IgD-negative memory B cell (primary cell): ENCODE data around the gene PARP8. TPM values are rescaled to one million over a fixed set of nuclear protein-coding genes. Genes with fewer than 3 reads are reported as not detected.
"Not testable (repeated sequence)": the region's sequence is repeated elsewhere in the genome, so short reads cannot be mapped to it uniquely, and the experiment has no call there.

ENCODE experiments used
- H3K27ac Mint-ChIP-seq, 3 donors: one replicate each; pipeline ENCODE4 v1.8.0; 2020 to 2022; ENCODE audit warnings: mild to moderate bottlenecking in 3 of 3, mixed read lengths in 3 of 3, moderate library complexity in 1 of 3
- H3K27me3 Mint-ChIP-seq: one replicate; pipeline ENCODE4 v1.8.0; 2021; ENCODE audit warnings: mixed read lengths
- H3K36me3 Mint-ChIP-seq: one replicate; pipeline ENCODE4 v1.8.0; 2020; ENCODE audit warnings: mild to moderate bottlenecking, mixed read lengths
- H3K4me1 Mint-ChIP-seq, 3 donors: one replicate each; pipeline ENCODE4 v1.8.0; 2020 to 2022; ENCODE audit warnings: mixed read lengths in 3 of 3, mild to moderate bottlenecking in 1 of 3
- H3K4me3 Mint-ChIP-seq, 4 donors: one replicate each; pipeline ENCODE4 v1.8.0; 2020 to 2022; ENCODE audit warnings: mild to moderate bottlenecking in 4 of 4, mixed read lengths in 4 of 4, moderate library complexity in 3 of 4
- H3K9me3 Mint-ChIP-seq, 3 donors: one replicate each; pipeline ENCODE4 v1.8.0; 2020 to 2021; ENCODE audit warnings: mixed read lengths in 3 of 3, mild to moderate bottlenecking in 1 of 3
- polyA plus RNA-seq: library from polyadenylated mRNA; unstranded; fragments of 300-500 nt; fragmentation: Illumina TruSeq; gene quantifications from one replicate; pipeline ENCODE4 v1.2.3, GENCODE V29; 2021

The PARP8 gene
- polyA plus RNA-seq, 1 donor from 2014 or later, result 34.1 TPM

DNA sequence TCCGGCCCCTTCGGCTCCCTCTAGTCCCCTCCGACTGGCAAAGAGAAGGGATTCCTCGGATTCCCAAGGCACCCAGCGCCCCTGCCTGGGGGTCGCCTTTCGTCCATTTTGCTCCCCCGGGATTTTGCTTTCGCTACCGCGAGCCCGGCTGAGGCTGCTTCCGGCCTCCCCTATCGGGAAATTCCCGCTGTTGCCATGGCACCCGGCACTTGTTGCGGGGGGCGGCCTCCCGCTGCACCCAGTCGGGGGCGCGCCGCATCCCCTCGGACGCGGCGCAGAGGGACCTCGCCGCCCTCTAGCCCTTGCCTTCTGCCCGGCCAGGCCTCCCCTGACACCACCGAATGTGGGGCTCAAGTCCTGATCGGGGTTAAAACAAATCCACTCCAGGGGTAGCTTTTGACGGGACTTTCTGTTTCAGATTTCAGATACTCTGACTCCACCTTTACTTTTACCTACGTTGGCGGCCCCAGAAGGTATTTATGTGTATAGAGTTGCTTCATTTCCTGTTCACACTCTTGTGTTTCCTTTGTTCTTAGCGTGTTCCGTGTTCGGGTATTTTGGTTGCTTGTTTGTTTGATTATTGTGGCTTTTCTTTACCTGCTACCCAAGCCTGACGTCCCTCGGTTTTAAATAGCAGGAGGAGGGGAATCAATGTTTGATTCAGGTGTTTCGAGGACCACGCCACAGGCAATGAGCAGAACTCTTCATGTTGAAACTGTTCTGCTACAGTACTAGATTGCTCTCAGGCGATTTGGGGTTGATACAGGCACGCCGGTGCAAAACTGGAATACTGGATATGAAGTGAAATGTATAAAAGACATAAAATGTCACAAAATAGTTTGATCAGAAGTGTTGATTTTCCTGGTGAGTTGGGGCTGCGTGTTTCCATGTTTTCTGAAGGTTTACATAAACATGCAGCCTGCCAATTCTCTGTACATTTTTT is 1.5 kb downstream of the PARP8 start:
- Mint-ChIP-seq H3K4me3 (peak overlapping the region; percentile 89 to 96 (median 94)), H3K27ac (peak overlapping the region; percentile 97 to 99 (median 98)), H3K9me3 (peaks cover 0 to 2% (median 0%) of the 10 kb centered on the region in 3 donors), H3K4me1 (peaks cover 29 to 45% (median 35%) of the 10 kb centered on the region in 3 donors), H3K27me3 (no peaks in the 10 kb centered on the region), H3K36me3 (peaks cover 6% of the 10 kb centered on the region)

DNA sequence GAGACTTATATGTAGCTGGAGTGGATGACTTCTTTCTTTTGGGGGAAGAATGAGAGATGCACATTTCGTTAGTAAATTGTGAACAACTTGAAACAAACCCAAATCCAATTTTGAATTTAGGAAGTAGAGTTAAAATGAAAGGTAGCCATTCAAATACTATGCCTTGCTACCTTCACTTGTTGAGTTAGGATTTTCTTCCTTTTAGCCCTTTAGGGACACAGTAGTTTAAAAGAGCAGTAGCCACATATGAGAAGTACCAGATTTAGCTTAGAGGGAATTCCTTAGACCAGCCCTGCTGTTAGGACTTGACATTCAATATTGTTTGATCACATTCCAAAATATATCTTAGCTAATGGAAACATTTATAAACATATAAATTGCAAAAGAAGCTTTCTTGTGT is 2.2 kb downstream of the PARP8 start:
- Mint-ChIP-seq H3K4me3 (peak overlapping the region; percentile 89 to 96 (median 94)), H3K27ac (peak overlapping the region; percentile 97 to 99 (median 98)), H3K4me1 (peaks cover 29 to 48% (median 35%) of the 10 kb centered on the region in 3 donors)
- H3K27me3 Mint-ChIP-seq, H3K9me3 Mint-ChIP-seq, H3K36me3 Mint-ChIP-seq: not testable (repeated sequence)

DNA sequence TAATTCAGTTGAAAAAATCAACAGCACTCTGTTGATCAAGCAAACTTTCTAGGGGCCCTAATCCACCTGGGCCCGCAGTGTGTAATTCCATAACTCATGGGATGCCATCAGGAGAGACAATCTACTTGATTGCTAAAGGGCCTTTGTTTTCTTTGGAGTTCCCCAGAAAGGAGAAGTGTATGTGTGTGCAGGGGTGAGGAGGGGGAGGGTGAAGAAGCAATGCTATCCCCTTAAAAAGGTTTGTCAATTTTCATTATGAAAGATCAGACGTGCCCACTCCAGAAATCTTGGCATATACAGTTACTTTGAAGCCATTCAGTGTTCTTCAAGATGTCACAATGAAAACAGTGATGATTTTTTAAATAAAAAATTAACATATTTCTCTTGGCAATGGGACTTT is 6.2 kb downstream of the PARP8 start:
- H3K27ac Mint-ChIP-seq, result peak overlapping the region in 1 of 3 donors; percentile 18
- H3K4me1 Mint-ChIP-seq, result peaks cover 20 to 57% (median 50%) of the 10 kb centered on the region in 3 donors
- H3K9me3 Mint-ChIP-seq, result no peaks in the 10 kb centered on the region
- peak overlapping the region in 1 of 4 donors; percentile 45 for H3K4me3 Mint-ChIP-seq
- no peaks in the 10 kb centered on the region for H3K27me3 Mint-ChIP-seq
- H3K36me3 Mint-ChIP-seq, result peaks cover 4% of the 10 kb centered on the region

DNA sequence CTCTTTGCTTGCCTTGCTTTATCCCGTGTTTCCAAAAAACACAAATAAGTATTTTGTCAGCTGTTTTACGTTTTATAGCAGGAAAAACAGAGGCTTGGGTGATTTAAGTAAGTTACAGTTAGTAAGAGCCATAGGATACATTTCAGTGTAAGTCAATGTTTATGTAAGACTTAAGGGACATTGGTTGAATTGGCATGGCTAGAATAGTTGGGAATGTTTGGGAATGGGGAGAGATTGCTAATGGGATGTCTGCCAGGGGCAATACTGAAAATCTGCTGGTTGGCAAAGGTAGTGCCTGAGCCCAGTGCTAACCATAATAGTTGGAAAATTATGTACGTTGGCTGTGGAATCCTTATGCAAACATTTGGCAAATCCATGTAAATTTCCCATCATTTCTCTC is 7.0 kb downstream of the PARP8 start:
- H3K4me3 Mint-ChIP-seq, H3K9me3 Mint-ChIP-seq: not testable (repeated sequence)
- H3K4me1 Mint-ChIP-seq, result peaks cover 20 to 57% (median 42%) of the 10 kb centered on the region in 3 donors

DNA sequence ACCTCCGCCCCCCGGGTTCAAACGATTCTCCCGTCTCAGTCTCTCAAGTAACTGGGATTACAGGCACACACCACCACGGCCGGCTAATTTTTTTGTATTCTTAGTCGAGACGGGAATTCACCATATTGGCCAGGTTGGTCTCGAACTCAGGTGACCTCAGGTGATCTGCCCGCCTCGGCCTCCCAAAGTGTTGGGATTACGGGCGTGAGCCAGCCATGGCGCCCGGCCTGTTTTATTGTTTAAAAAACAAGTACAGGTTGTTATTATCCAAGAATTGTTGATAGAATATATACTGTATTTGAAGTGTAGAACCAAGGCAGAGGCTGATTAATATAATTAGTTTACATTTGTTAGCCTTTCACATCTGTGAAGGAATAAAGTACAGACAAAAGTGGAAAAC is 8.9 kb downstream of the PARP8 start:
- H3K4me1 Mint-ChIP-seq, result peaks cover 18 to 59% (median 51%) of the 10 kb centered on the region in 3 donors
- no peak overlapping the region for H3K27ac Mint-ChIP-seq
- peaks cover 4% of the 10 kb centered on the region for H3K36me3 Mint-ChIP-seq

More for the DNA sequence above, 7.0 kb downstream of the PARP8 start:
- not testable (repeated sequence) for H3K27me3 Mint-ChIP-seq, H3K27ac Mint-ChIP-seq, H3K36me3 Mint-ChIP-seq

DNA sequence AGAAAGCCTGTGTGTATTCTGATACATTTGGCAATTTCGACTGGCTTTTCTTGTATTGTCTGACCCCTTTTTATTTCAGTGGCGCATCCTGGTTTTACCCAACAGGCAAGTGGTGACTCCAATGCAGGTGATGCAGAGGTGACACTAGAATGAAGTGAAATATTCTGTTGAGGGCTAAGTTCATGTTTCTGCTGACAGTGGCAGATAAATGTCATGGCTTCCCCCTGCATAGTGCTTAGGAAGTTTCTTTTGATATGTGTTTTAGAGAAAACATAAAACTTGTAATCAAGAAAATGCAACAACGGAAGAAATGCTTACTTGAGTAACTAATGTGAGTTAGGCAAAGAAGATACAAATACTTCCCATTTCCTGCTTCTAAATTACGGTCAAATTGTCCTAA is 13.1 kb downstream of the PARP8 start:
- H3K27ac Mint-ChIP-seq, result peak overlapping the region in 1 of 3 donors; percentile 74
- H3K36me3 Mint-ChIP-seq, H3K9me3 Mint-ChIP-seq, H3K27me3 Mint-ChIP-seq, H3K4me3 Mint-ChIP-seq: not testable (repeated sequence)
- H3K4me1 Mint-ChIP-seq, result peaks cover 23 to 50% (median 45%) of the 10 kb centered on the region in 3 donors

More for the DNA sequence above, 8.9 kb downstream of the PARP8 start:
- Mint-ChIP-seq H3K27me3 (no peaks in the 10 kb centered on the region), H3K9me3 (no peaks in the 10 kb centered on the region), H3K4me3 (no peak overlapping the region)

DNA sequence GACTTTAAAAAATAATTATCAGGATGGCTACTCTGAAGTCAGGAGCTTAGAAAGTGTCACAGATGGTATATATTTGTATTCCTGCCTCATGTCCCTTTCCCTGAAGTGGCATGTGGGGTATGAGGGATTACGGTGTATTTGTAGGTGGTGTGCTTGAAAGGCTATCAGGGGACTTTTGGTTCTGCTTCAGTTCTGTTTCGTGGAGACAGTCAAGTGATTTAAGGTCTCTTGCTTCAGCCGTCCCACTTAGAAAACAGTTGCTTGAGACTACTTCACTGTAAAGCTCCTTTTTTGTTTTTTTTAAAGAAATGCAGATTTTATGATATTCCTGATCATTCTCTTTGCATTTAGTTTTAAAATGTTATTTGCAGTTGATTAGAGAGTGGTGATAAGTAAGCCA is 18.3 kb downstream of the PARP8 start:
- Mint-ChIP-seq H3K27me3 (no peaks in the 10 kb centered on the region), H3K9me3 (peaks cover 0 to 7% (median 2%) of the 10 kb centered on the region in 3 donors), H3K4me1 (peaks cover 27 to 48% (median 42%) of the 10 kb centered on the region in 3 donors), H3K36me3 (peaks cover 2% of the 10 kb centered on the region), H3K4me3 (peak overlapping the region in 2 of 4 donors; percentile 17 to 39), H3K27ac (no peak overlapping the region)

DNA sequence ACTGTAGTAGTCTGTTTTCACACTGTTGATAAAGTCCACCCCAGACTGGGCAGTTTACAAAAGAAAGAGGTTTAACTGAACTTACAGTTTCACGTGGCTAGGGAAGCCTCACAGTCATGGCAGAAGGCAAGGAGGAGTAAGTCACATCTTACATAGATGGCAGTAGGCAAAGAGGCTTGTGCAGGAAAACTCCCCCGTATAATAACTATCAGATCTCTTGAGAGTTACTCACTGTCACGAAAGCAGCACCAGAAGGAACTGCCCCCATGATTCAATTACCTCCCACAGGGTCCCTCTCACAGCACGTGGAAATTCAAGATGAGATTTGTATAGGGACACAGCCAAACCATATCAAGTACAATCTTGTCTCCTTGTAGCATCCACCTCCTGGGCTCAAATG is 21.1 kb downstream of the PARP8 start:
- Mint-ChIP-seq H3K27ac (peak overlapping the region in 1 of 3 donors; percentile 8), H3K9me3 (peaks cover 0 to 7% (median 2%) of the 10 kb centered on the region in 3 donors), H3K4me1 (peaks cover 17 to 38% (median 22%) of the 10 kb centered on the region in 3 donors), H3K27me3 (no peaks in the 10 kb centered on the region), H3K4me3 (no peak overlapping the region), H3K36me3 (peaks cover 2% of the 10 kb centered on the region)

DNA sequence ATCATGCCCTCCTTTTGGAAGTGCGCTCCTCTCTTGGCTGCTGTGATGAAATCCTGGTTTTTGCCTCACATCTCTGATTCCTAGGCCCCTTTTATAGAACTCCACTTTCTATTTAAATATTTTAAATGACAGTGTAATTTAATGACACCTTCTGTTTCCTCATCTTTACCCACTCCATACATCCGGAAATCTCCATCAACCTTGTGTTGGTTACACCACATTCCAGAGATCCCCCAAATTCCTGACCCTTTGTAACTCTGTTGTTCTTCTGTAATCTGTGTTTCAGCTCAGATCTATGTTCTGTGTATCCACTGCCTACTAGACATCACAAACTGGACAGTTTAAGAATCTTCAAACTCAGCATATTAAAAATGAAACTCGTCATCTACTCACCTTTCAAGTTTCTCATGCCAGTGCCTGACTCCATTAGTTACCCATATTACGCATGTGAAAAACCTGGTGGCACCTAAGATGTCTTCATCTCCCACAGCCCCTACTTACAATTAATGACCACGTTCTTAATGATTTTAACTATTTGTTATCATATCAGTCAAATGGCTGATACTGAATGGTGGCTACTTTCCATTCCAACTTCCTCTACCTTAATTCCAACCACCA is 25.1 kb downstream of the PARP8 start:
- Mint-ChIP-seq H3K27ac (no peak overlapping the region), H3K9me3 (peaks cover 0 to 2% (median 0%) of the 10 kb centered on the region in 3 donors), H3K4me1 (peaks cover 14 to 30% (median 18%) of the 10 kb centered on the region in 3 donors), H3K4me3 (no peak overlapping the region), H3K27me3 (no peaks in the 10 kb centered on the region), H3K36me3 (no peaks in the 10 kb centered on the region)

DNA sequence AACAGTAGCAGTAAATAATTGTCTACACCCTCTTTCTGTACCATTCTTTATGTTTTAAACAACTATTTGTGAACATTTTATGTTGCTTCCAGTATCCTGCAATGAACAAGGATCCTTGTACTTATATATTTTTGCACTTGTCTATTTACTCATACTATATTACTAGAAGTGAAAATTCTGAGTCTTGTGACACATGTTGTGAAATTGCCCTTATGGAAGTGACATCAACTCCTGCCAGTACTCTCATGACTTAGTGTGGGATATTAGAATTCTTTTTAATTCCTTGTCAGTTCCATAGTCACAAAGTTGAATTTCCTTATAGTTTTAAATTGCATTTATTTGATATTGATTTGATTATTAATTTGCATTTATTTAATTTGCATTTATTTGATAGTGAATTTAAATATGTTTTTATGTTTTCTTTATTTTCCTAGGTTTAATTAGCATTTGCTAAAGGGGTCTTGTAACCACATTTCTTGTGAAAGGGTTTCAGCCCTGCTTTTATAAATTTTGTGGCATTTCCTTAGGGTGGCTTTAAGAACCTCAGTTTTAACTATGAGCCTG is 27.7 kb downstream of the PARP8 start:
- no peaks in the 10 kb centered on the region for H3K27me3 Mint-ChIP-seq
- H3K9me3 Mint-ChIP-seq, result no peaks in the 10 kb centered on the region
- H3K27ac Mint-ChIP-seq, result no peak overlapping the region
- H3K4me1 Mint-ChIP-seq, result peaks cover 17 to 30% (median 23%) of the 10 kb centered on the region in 3 donors
- peaks cover 4% of the 10 kb centered on the region for H3K36me3 Mint-ChIP-seq
- no peak overlapping the region for H3K4me3 Mint-ChIP-seq

DNA sequence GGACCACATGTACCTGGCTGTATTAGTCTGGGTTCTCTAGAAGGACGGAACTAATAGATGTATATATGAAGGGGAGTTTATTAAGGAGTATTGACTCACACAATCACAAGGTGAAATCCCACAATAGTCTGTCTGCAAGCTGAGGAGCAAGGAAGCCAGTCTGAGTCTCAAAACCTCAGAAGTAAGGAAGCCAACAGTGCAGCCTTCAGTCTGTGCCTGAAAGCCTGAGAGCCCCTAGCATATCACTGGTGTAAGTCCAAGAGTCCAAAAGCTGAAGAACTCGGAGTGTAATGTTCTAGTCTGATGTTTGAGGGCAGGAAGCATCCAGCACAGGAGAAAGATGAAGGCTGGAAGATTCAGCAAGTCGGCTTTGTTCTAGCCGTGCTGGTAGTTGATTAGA is 28.2 kb downstream of the PARP8 start:
- H3K36me3 Mint-ChIP-seq, H3K27ac Mint-ChIP-seq, H3K9me3 Mint-ChIP-seq, H3K27me3 Mint-ChIP-seq: not testable (repeated sequence)
- Mint-ChIP-seq H3K4me3 (peak overlapping the region in 1 of 4 donors; percentile 14), H3K4me1 (peaks cover 17 to 31% (median 28%) of the 10 kb centered on the region in 3 donors)

DNA sequence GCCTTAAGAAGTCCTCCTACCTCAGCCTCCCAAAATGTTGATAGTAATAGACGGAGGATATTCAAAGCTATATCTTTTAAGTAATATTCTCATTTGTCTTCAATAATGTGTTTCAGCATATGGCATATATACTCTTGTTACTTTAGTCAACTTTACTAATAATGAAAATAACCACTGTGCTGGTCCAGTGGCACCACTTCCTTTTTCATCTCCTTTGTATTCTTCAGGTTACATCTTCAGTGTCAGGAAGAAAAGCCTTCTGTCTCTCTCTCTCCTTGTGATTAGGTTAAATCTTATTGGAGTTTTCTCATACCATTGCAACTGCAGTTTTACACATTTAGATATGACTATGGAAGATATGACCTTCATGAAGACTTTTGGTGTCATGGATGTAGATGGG is 31.3 kb downstream of the PARP8 start:
- H3K9me3 Mint-ChIP-seq, result no peaks in the 10 kb centered on the region
- peaks cover 20 to 47% (median 38%) of the 10 kb centered on the region in 3 donors for H3K4me1 Mint-ChIP-seq
- no peak overlapping the region for H3K27ac Mint-ChIP-seq
- no peak overlapping the region for H3K4me3 Mint-ChIP-seq
- no peaks in the 10 kb centered on the region for H3K27me3 Mint-ChIP-seq
- H3K36me3 Mint-ChIP-seq, result peaks cover 4% of the 10 kb centered on the region

DNA sequence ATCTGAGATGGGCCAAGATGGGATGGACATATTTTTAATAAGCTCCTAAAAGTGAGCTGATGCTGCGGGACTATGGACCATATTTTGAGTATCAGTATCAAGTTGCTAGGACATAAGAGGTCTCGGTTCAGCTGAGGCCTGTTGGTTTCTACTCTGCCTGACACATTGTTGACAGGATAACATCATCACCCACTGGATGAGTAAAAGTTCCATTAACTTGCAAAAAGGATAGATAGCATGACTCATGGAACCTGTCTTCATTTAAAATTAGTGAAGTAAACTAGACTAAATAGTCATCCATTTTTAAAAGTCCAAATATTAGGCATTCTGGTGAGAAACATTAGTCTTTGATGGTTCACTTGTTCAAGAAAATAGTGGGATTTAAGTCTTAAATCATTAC is 33.3 kb downstream of the PARP8 start:
- peak overlapping the region in 1 of 4 donors; percentile 10 for H3K4me3 Mint-ChIP-seq
- H3K27ac Mint-ChIP-seq, result no peak overlapping the region
- peaks cover 4% of the 10 kb centered on the region for H3K36me3 Mint-ChIP-seq
- H3K9me3 Mint-ChIP-seq, result no peaks in the 10 kb centered on the region
- no peaks in the 10 kb centered on the region for H3K27me3 Mint-ChIP-seq
- H3K4me1 Mint-ChIP-seq, result peaks cover 24 to 49% (median 48%) of the 10 kb centered on the region in 3 donors

DNA sequence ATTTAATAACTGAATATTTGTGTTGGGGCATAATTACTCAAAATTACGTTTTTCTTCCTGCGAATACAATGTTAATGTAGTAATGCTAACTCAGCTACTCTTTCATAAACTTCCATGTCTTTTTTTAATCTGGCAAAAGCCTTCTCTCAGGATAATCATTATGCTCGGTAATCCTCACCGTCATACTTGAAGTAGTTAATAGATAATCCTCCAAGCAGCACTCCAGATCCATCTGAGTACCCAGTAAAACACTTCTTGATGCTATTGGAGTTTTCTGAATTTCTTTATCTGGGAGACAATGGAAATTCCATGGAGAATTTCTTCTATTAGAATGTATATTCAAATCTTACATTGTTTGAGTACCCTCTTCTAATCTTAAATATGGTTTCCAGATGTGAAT is 34.3 kb downstream of the PARP8 start:
- Mint-ChIP-seq H3K27ac (no peak overlapping the region), H3K36me3 (peaks cover 4% of the 10 kb centered on the region), H3K4me1 (peaks cover 24 to 50% (median 47%) of the 10 kb centered on the region in 3 donors), H3K4me3 (no peak overlapping the region), H3K27me3 (no peaks in the 10 kb centered on the region), H3K9me3 (no peaks in the 10 kb centered on the region)
